GM12872 (cell line): ENCODE measurements around the gene TBCK.

Source experiments
- TF ChIP-seq, protein P1 (sequence below): IDR thresholded peaks from 3 replicates; pipeline ENCODE4 v1.5.1; 2011; ENCODE audit warnings: low read depth, mild to moderate bottlenecking, low read length, moderate library complexity; ENCODE audit not compliant: insufficient read depth

Gene TBCK

DNA sequence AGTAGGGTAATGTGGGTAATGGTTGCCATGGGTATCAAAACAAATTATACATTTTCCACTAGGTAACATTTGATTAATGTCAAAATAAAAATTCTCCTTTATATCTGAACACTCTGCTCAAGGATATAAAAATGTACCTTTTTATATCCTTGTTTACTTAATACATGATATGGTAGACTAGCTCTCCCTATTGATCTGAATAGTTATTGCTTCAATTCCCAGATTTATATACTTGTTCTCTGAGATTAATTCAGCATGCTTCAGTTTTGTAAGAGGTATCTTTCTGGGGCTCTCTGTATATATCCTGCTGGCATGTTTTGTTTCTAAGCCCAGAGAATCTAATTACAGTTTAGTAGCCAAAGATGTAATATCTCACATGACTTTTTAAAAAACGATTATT, 251.0 kb downstream of the TBCK start:
- TF ChIP-seq, protein P1, sequence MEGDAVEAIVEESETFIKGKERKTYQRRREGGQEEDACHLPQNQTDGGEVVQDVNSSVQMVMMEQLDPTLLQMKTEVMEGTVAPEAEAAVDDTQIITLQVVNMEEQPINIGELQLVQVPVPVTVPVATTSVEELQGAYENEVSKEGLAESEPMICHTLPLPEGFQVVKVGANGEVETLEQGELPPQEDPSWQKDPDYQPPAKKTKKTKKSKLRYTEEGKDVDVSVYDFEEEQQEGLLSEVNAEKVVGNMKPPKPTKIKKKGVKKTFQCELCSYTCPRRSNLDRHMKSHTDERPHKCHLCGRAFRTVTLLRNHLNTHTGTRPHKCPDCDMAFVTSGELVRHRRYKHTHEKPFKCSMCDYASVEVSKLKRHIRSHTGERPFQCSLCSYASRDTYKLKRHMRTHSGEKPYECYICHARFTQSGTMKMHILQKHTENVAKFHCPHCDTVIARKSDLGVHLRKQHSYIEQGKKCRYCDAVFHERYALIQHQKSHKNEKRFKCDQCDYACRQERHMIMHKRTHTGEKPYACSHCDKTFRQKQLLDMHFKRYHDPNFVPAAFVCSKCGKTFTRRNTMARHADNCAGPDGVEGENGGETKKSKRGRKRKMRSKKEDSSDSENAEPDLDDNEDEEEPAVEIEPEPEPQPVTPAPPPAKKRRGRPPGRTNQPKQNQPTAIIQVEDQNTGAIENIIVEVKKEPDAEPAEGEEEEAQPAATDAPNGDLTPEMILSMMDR: no peak

DNA sequence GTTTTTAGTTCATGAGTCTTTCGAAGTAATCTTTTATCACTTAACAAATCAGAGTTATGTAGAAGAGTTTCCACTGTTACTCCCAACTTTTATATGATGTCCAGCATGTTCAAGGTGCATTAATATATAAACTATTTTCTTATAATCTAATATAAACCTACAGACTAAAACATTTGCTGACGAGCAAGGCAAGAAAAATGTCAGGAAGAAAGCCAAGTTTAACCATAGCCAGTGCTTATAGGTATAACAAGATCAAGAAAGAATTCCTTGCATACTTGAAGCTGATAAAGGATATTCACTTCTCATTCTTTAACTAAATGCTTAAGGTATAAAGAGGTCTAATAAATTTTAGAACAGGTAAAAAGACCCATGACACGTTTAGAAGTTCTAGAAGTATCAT, 253.0 kb downstream of the TBCK start:
- TF ChIP-seq, protein P1: no peak

DNA sequence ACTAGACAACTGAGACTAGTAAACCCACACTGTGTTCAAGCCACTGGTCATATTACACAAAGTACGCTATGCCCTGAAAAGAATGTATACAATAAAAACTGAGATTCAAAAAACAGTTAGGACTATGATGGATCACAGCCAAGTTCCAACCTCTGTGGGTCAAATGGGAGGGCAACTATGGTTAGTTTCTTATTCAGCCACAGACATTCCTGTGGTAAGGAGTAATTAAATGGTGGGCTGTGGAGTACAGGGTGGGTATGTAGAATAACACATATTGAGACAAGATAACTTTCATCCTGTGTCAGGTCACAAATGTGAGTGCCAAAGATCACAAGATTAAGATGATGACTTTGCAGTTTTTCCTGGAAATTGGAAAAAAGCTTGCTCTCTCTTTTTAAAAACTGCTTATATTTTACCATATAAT, 253.5 kb downstream of the TBCK start:
- TF ChIP-seq, protein P1: no peak

DNA sequence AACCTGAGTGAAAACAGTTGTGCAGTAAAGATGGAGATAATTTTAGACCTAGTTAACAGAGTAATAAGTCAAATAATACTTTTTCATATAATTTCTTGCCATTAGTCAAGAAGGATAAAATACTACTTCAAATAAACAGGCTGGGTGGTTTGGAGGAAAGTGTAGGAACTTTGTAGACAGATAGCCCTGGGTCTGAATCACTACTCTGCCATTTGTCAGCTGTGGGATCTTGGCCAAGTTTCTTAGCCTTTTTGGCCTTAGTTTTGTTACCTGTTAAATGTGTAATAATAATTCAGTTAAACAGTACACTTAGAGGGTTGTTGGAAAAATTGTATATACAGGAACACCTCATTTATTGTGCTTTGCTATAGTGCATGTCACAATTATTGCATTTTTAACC, 257.1 kb downstream of the TBCK start:
- TF ChIP-seq, protein P1: no peak

DNA sequence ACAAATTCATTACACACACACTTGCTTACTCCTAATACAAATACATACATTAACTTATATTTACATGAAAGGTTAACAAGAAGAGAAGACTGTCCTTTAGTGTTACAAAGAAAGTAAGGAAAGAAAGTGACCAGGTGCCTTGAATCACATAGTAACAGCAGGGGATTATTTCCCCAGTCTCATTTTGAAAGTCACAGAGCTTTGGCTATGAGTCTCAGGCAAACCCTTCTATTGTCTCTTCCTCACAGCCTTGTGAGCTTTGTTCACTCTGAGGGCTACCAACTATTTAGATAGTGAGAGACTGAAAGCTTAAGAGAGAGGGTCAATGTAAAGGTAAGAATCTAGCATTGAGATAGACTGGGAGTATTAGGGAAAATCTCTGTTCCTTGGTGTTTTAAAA, 259.1 kb downstream of the TBCK start:
- TF ChIP-seq, protein P1: no peak

DNA sequence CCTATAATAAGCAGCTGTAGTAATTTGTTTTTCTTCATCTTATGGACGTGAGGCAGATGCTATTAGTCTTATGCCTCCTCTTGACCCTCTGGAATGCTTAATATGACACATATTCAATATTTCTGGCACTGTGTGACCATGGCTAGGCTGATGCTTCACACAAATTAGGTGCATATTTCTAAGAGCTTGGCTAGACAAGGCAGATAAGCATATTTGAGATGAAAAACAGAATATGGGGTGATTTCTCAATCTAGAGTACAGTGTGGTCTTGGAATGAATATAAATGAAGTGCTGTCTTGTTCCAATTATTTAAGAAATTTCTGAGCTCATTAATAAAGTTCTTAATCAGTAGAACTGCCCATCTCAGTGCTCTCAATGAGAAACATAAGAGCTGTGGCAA, 264.5 kb downstream of the TBCK start:
- TF ChIP-seq, protein P1: no peak

DNA sequence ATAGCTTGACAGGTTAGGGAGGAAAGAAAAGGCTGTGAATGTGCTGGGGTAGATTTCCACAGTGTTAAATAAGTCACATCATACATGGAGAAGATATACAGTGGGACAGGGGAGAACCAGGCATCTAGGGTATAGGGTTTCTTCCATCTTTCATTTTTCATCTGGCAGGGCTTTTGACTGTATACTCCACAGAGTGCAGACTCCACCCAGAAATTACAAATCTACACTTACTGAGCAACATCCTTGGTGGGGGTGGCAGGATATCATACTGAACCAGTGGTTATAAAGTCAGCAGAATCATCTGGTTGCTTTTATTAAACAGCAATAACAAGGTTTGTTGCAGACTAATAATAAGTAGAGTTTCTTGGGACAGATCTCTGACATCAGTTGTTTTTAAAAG, 266.5 kb downstream of the TBCK start:
- TF ChIP-seq, protein P1: no peak

DNA sequence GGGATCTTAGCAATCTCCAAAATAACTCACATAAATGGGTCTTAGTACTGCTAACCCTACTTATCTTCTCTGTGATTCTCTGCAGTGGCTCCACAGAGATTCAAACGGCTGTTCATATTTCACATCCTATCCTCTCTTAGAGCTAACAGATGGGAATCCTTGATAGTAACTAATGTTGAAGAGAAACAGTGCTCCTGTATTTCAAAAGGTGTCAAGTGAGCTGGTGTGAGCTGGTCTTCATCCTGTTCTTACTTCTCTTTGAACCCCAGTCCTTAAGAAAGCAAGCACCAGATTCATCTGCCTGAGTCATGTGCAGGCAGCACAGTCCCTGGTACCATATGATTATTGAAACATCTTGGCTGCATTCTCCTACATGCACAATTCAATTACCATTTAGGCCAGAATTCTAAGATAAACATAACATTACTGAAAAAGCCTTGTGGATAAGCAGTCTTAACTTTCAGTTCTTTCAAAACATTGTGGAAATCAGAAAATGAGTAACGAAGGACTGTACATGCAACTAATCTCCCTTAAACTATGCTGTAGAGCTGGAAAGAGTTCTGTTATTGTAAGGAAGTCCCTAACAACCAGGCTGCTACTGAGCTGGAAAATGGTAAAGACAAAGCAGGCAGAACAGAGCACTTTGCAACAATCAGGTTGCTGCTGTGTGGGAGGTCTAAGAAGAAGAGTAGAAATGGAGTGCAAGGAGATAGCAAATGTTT, 267.6 kb downstream of the TBCK start:
- TF ChIP-seq, protein P1: no peak
